Keratinocyte (primary cell): ENCODE data around the gene COL13A1. TPM values are rescaled to one million over a fixed set of nuclear protein-coding genes. Genes with fewer than 3 reads are reported as not detected.

ENCODE experiments used
- DNase-seq: peaks from one replicate; pipeline ENCODE4 v3.0.0-alpha.2; 2011; ENCODE audit warnings: low read depth, missing footprints, low spot score
- FAIRE-seq: peaks from 2 replicates; lab custom pipeline; 2011; peaks lifted over from hg19 to GRCh38; lab: Jason Lieb, UNC
- H2AFZ ChIP-seq: 2 replicates; pipeline ENCODE4 v1.6.0; 2012; ENCODE audit warnings: low read length, control low read depth, inconsistent platforms; ENCODE audit not compliant: control insufficient read depth
- H3K27ac ChIP-seq: 2 replicates; pipeline ENCODE4 v1.5.1; 2011; ENCODE audit warnings: low read length; ENCODE audit not compliant: control insufficient read depth, insufficient read depth
- H3K27me3 ChIP-seq: 3 replicates; pipeline ENCODE4 v1.6.0; 2011; ENCODE audit warnings: low read length; ENCODE audit not compliant: control insufficient read depth, insufficient read depth; ENCODE audit errors: extremely low read depth
- H3K36me3 ChIP-seq, 2 experiments: 2 replicates in 1 of 2; 3 replicates in 1 of 2; pipeline ENCODE4 v1.5.1; 2011; ENCODE audit warnings: low read length in 2 of 2, mild to moderate bottlenecking in 1 of 2; ENCODE audit not compliant: control insufficient read depth in 2 of 2, insufficient read depth in 2 of 2; ENCODE audit errors: extremely low read depth in 1 of 2
- H3K4me1 ChIP-seq: 3 replicates; pipeline ENCODE4 v1.5.1; 2011; ENCODE audit warnings: low read length; ENCODE audit not compliant: control insufficient read depth, insufficient read depth; ENCODE audit errors: extremely low read depth
- H3K4me2 ChIP-seq: 3 replicates; pipeline ENCODE4 v1.6.0; 2011; ENCODE audit warnings: low read depth, low read length; ENCODE audit not compliant: control insufficient read depth, insufficient read depth; ENCODE audit errors: extremely low read depth
- H3K4me3 ChIP-seq, 3 experiments: fragments of 200-600 bp in 1 of 3; sonication (generic) in 1 of 3; 2 replicates in 2 of 3; 3 replicates in 1 of 3; pipeline ENCODE4 v1.5.1; 2011 to 2016; ENCODE audit warnings: low read length in 3 of 3, mild to moderate bottlenecking in 3 of 3, control low read depth in 2 of 3, inconsistent platforms in 1 of 3, low read depth in 1 of 3, mixed read lengths in 1 of 3, mixed run types in 1 of 3, moderate library complexity in 1 of 3; ENCODE audit not compliant: control insufficient read depth in 2 of 3, insufficient read depth in 2 of 3; ENCODE audit errors: extremely low read depth in 1 of 3
- H3K79me2 ChIP-seq: 2 replicates; pipeline ENCODE4 v1.6.0; 2012; ENCODE audit warnings: low read length; ENCODE audit not compliant: control insufficient read depth, insufficient read depth
- H3K9ac ChIP-seq: 3 replicates; pipeline ENCODE4 v1.6.0; 2011; ENCODE audit warnings: low read length; ENCODE audit not compliant: control insufficient read depth, insufficient read depth; ENCODE audit errors: extremely low read depth
- H3K9me1 ChIP-seq: 3 replicates; pipeline ENCODE4 v1.6.0; 2011; ENCODE audit warnings: low read length; ENCODE audit not compliant: control insufficient read depth, insufficient read depth; ENCODE audit errors: extremely low read depth
- H3K9me3 ChIP-seq: 2 replicates; pipeline ENCODE4 v1.5.1; 2012; ENCODE audit warnings: low read depth, low read length; ENCODE audit not compliant: control insufficient read depth
- H4K20me1 ChIP-seq: 3 replicates; pipeline ENCODE4 v1.6.0; 2011; ENCODE audit warnings: low read length; ENCODE audit not compliant: control insufficient read depth, insufficient read depth; ENCODE audit errors: extremely low read depth
- CTCF ChIP-seq, 3 experiments: IDR thresholded peaks in 1 of 3; conservative IDR thresholded peaks in 1 of 3; optimal IDR thresholded peaks in 1 of 3; 2 replicates in 2 of 3; 3 replicates in 1 of 3; pipeline versions ENCODE3 to v1.5.1; 2011; ENCODE audit warnings: low read length in 3 of 3, mild to moderate bottlenecking in 3 of 3, moderate library complexity in 2 of 3, control low read depth in 1 of 3, inconsistent platforms in 1 of 3; ENCODE audit not compliant: insufficient read depth in 2 of 3; ENCODE audit errors: extremely low read depth in 1 of 3
- EZH2 ChIP-seq: IDR thresholded peaks from one replicate; pipeline ENCODE4 v1.6.1; 2012; ENCODE audit warnings: inconsistent platforms, mild to moderate bottlenecking, low read length, moderate library complexity
- dilution Hi-C: fragments of 300-500 bp; cut with MboI; formaldehyde crosslinking; loops from one replicate; pipeline ENCODE4 v1.7.0; 2020; ENCODE audit warnings: low sequenced_read_pairs; ENCODE audit not compliant: extremely low pct_ligation_motif_present
- polyA plus RNA-seq, 5 experiments: library from polyadenylated mRNA; depleted of rRNA in 3 of 5; stranded (reverse) in 3 of 5; stranded (forward) in 1 of 5; unstranded in 1 of 5; fragments of >200 nt; gene quantifications; 1 replicate in 1 of 5; 2 replicates in 3 of 5; 3 replicates in 1 of 5; pipeline versions ENCODE4 v1.2.1 to v1.2.3, GENCODE V29; 2011 to 2012; ENCODE audit warnings: missing spikeins in 2 of 5, low read depth in 1 of 5, low replicate concordance in 1 of 5

The COL13A1 gene
- polyA plus RNA-seq, 1 donor (not counting 4 experiments of a cell fraction or from before 2014, with no cell fraction given) = 1.5 TPM

- Histone ChIP-seq H3K4me2 (no peak overlapping the region), H3K9me1 (no peaks in the 10 kb centered on the region), H3K9me3 (no peaks in the 10 kb centered on the region), H3K27ac (no peak overlapping the region), H3K4me1 (no peaks in the 10 kb centered on the region), H3K79me2 (no peaks in the 10 kb centered on the region), H3K9ac (no peak overlapping the region), H4K20me1 (no peaks in the 10 kb centered on the region), H3K27me3 (no peaks in the 10 kb centered on the region), H2AFZ (no peak overlapping the region), H3K36me3 (no peaks in the 10 kb centered on the region), H3K4me3 (no peak overlapping the region)
- DNase-seq (no peak), FAIRE-seq (no peak)
- no peak for TF ChIP-seq CTCF (optimal IDR thresholded peaks at IDR 0.05 in 1 of 3, IDR thresholded peaks at IDR 0.05 in 1 of 3, conservative IDR thresholded peaks at IDR 0.05 in 1 of 3; ENCODE audit: extremely low read depth in 1 of 3, insufficient read depth in 2 of 3, low read length in 3 of 3)
- no peak for TF ChIP-seq EZH2
- dilution Hi-C loops = no loop called here
Measured at GRCh38 chr10:69843923-69844322, 42.2 kb downstream of the COL13A1 start.

GRCh38 chr10:69844698-69845097 is 43.0 kb downstream of the COL13A1 start:
- Histone ChIP-seq H3K36me3 (no peaks in the 10 kb centered on the region), H3K4me1 (no peaks in the 10 kb centered on the region), H3K9ac (no peak overlapping the region), H3K27me3 (no peaks in the 10 kb centered on the region), H3K4me3 (no peak overlapping the region), H3K9me3 (no peaks in the 10 kb centered on the region), H3K27ac (no peak overlapping the region), H3K9me1 (no peaks in the 10 kb centered on the region), H3K4me2 (no peak overlapping the region), H2AFZ (no peak overlapping the region), H3K79me2 (no peaks in the 10 kb centered on the region), H4K20me1 (no peaks in the 10 kb centered on the region)
- DNase-seq (no peak), FAIRE-seq (no peak)
- TF ChIP-seq CTCF (optimal IDR thresholded peaks at IDR 0.05 in 1 of 3, IDR thresholded peaks at IDR 0.05 in 1 of 3, conservative IDR thresholded peaks at IDR 0.05 in 1 of 3; ENCODE audit: extremely low read depth in 1 of 3, insufficient read depth in 2 of 3, low read length in 3 of 3) = no peak
- TF ChIP-seq EZH2 = no peak
- dilution Hi-C loops = no loop called here
